K562 (cell line): ENCODE measurements around the gene RPL28. TPM values are rescaled to one million over a fixed set of nuclear protein-coding genes. Genes with fewer than 3 reads are reported as not detected.

Experiments used
- ATAC-seq: fragments of 200-7000 bp; cut with Tn5 transposase; 3 replicates; pipeline ENCODE4 v1.9.1; 2020; ENCODE audit warnings: moderate library complexity
- BruUV-seq: library from RNA; stranded (reverse); fragments of 400-500 nt; replicated peaks from 2 replicates; lab custom pipeline; 2021; lab: Mats Ljungman, UMichigan
- CTCF ChIA-PET: fragments of 300-600 bp; formaldehyde crosslinking; extraction: SDS; loops from one replicate; lab custom pipeline; 2021; ENCODE audit warnings: low intra/inter-chr PET ratio; lab: Yijun Ruan, JAX
- POLR2A ChIA-PET: fragments of 300-600, 350-650 bp; sonication (Branson Sonifier 250); formaldehyde crosslinking; extraction: SDS; loops from one replicate; lab custom pipeline; 2021; ENCODE audit warnings: antibody characterized with exemption, inconsistent platforms; lab: Yijun Ruan, JAX
- DNase-seq, 4 experiments: peaks; one replicate each; pipeline versions ENCODE4 v3.0.0 to v3.0.0-alpha.2; 2011 to 2018; ENCODE audit warnings: low spot score in 3 of 4, mixed read lengths in 3 of 4; ENCODE audit errors: extremely low read depth in 1 of 4
- FAIRE-seq: peaks from 2 replicates; lab custom pipeline; 2011; peaks lifted over from hg19 to GRCh38; lab: Jason Lieb, UNC
- H2AFZ ChIP-seq: 2 replicates; pipeline ENCODE4 v1.6.0; 2011; ENCODE audit warnings: low read depth, low read length, control low read depth, inconsistent platforms
- H3K27ac ChIP-seq: fragments of 200-600 bp; 3 replicates; pipeline ENCODE4 v1.8.0; 2011; ENCODE audit warnings: low read depth, mild to moderate bottlenecking, control low read depth, inconsistent platforms, low read length, moderate library complexity, mixed read lengths; ENCODE audit errors: extremely low read depth
- H3K27me3 ChIP-seq, 2 experiments: fragments of 300-600 bp in 1 of 2; 2 replicates in 1 of 2; 3 replicates in 1 of 2; pipeline versions ENCODE4 v1.6.0 to v1.8.0; 2011; ENCODE audit warnings: inconsistent platforms in 2 of 2, low read length in 2 of 2, mild to moderate bottlenecking in 1 of 2, mixed read lengths in 1 of 2, moderate library complexity in 1 of 2; ENCODE audit not compliant: control insufficient read depth in 2 of 2, insufficient read depth in 2 of 2
- H3K36me3 ChIP-seq: fragments of 300-600 bp; 3 replicates; pipeline ENCODE4 v1.8.0; 2011; ENCODE audit warnings: mild to moderate bottlenecking, low read length, inconsistent platforms; ENCODE audit not compliant: control insufficient read depth, insufficient read depth
- H3K4me1 ChIP-seq, 2 experiments: fragments of 200-600 bp in 1 of 2; replicated peaks in 1 of 2; 2 replicates in 1 of 2; 3 replicates in 1 of 2; pipeline versions ENCODE4 v1.5.1 to v1.8.0; 2011; ENCODE audit warnings: inconsistent platforms in 2 of 2, low read length in 2 of 2, mild to moderate bottlenecking in 1 of 2, mixed read lengths in 1 of 2, moderate library complexity in 1 of 2; ENCODE audit not compliant: control insufficient read depth in 2 of 2, insufficient read depth in 2 of 2
- H3K4me2 ChIP-seq: 2 replicates; pipeline ENCODE4 v1.6.1; 2011; ENCODE audit warnings: low read length, control low read depth, inconsistent platforms, mixed read lengths; ENCODE audit not compliant: insufficient read depth
- H3K4me3 ChIP-seq: fragments of 200-600 bp; sonication (generic), shearing (Covaris generic); 2 replicates; pipeline ENCODE4 v1.5.1; 2016; ENCODE audit warnings: control low read depth, inconsistent platforms
- H3K79me2 ChIP-seq: fragments of 200-600 bp; 3 replicates; pipeline ENCODE4 v1.8.0; 2011; ENCODE audit warnings: low read length, inconsistent platforms; ENCODE audit not compliant: control insufficient read depth, insufficient read depth
- H3K9ac ChIP-seq, 2 experiments: 2 replicates each; pipeline versions ENCODE4 v1.6.0 to v1.6.1; 2011; ENCODE audit warnings: low read depth in 2 of 2, low read length in 2 of 2, control low read depth in 1 of 2, inconsistent platforms in 1 of 2, mild to moderate bottlenecking in 1 of 2, mixed read lengths in 1 of 2; ENCODE audit not compliant: insufficient read depth in 1 of 2
- H3K9me1 ChIP-seq: one replicate; pipeline ENCODE4 v1.6.0; 2011; ENCODE audit warnings: inconsistent platforms, mild to moderate bottlenecking, low read length, moderate library complexity; ENCODE audit not compliant: control insufficient read depth, insufficient read depth
- H3K9me3 ChIP-seq: replicated peaks from 2 replicates; pipeline ENCODE4 v1.5.1; 2011; ENCODE audit warnings: low read depth, low read length, inconsistent platforms; ENCODE audit not compliant: control insufficient read depth, insufficient read depth
- H4K20me1 ChIP-seq: replicated peaks from 2 replicates; pipeline ENCODE4 v1.6.1; 2011; ENCODE audit warnings: low read length, inconsistent platforms, mixed read lengths; ENCODE audit not compliant: control insufficient read depth, insufficient read depth
- CBFB ChIP-seq: sonication (generic); formaldehyde crosslinking; IDR thresholded peaks from 2 replicates; pipeline ENCODE4 v1.4.0; 2020; ENCODE audit warnings: mild to moderate bottlenecking, missing genetic modification reagents
- CBX1 ChIP-seq: sonication (generic); IDR thresholded peaks from 2 replicates; pipeline ENCODE4 v1.6.1; 2016; ENCODE audit warnings: antibody characterized with exemption, low read depth, mild to moderate bottlenecking
- CHD4 ChIP-seq: fragments of 200-600 bp; sonication (generic); IDR thresholded peaks from 3 replicates; pipeline ENCODE4 v1.6.1; 2012; ENCODE audit warnings: low read depth, mild to moderate bottlenecking, mixed read lengths, low read length, inconsistent platforms; ENCODE audit not compliant: insufficient read depth, insufficient replicate concordance, poor library complexity, severe bottlenecking
- E2F4 ChIP-seq: sonication (generic); formaldehyde crosslinking; IDR thresholded peaks from 2 replicates; pipeline ENCODE4 v1.8.0; 2022; ENCODE audit warnings: mild to moderate bottlenecking, low read depth, missing genetic modification reagents
- GTF2A2 ChIP-seq: IDR thresholded peaks from 2 replicates; pipeline ENCODE4 v1.6.1; 2016; ENCODE audit warnings: mild to moderate bottlenecking, missing genetic modification characterization, missing compliant biosample characterization
- OTX1 ChIP-seq: fragments of 450-650 bp; formaldehyde crosslinking; IDR thresholded peaks from 2 replicates; pipeline ENCODE4 v1.4.0; 2022; ENCODE audit warnings: mild to moderate bottlenecking
- PCBP2 ChIP-seq: fragments of 200-400 bp; formaldehyde crosslinking; IDR thresholded peaks from 2 replicates; pipeline ENCODE4 v1.6.1; 2018; ENCODE audit warnings: low read length, low read depth, mild to moderate bottlenecking, moderate library complexity; ENCODE audit not compliant: poor library complexity, severe bottlenecking
- PHF20 ChIP-seq: fragments of 450-650 bp; IDR thresholded peaks from 2 replicates; pipeline ENCODE4 v1.6.1; 2018; ENCODE audit not compliant: partially characterized antibody
- PHTF2 ChIP-seq: fragments of 250-450 bp; sonication (Bioruptor Pico); IDR thresholded peaks from 2 replicates; pipeline ENCODE4 v1.5.0; 2021; ENCODE audit warnings: mild to moderate bottlenecking
- PRDM10 ChIP-seq: fragments of 450-650 bp; IDR thresholded peaks from 2 replicates; pipeline ENCODE4 v1.6.1; 2018; ENCODE audit not compliant: partially characterized antibody
- THRB ChIP-seq: fragments of 450-650 bp; formaldehyde crosslinking; conservative IDR thresholded peaks from 2 replicates; pipeline ENCODE4 v1.4.0; 2022; ENCODE audit warnings: mild to moderate bottlenecking, missing genetic modification characterization
- ZBTB26 ChIP-seq: fragments of 450-650 bp; formaldehyde crosslinking; IDR thresholded peaks from 2 replicates; pipeline ENCODE4 v1.4.0; 2022; ENCODE audit warnings: missing genetic modification characterization
- WGBS: fragments of 100-300 bp; shearing (Covaris generic); methylation state at CpG from one replicate; pipeline ENCODE4 v1.1.6; 2016; ENCODE audit warnings: low coverage, mixed read lengths; ENCODE audit not compliant: insufficient coverage; ENCODE audit errors: missing lambda C conversion rate; 5-methylcytosine and 5-hydroxymethylcytosine counted together
- in situ Hi-C: fragments of 300-500 bp; cut with MboI; formaldehyde crosslinking; loops from 4 replicates; pipeline ENCODE4 v1.15.0; 2018; ENCODE audit warnings: inconsistent platforms, mixed read lengths
- intact Hi-C: fragments of 100-400 bp; cut with micrococcal nuclease; formaldehyde crosslinking; loops from 2 replicates; pipeline ENCODE4 v1.14.2; 2022
- polyA plus RNA-seq, 8 experiments: library from polyadenylated mRNA; depleted of rRNA in 4 of 8; stranded (reverse) in 5 of 8; unstranded in 3 of 8; fragments of >200 nt; fragmentation: Nextera tagmentation in 2 of 8; fragmentation: Illumina TruSeq in 1 of 8; extraction: Ambion mirVana in 2 of 8; extraction: Trizol in 1 of 8; gene quantifications; 2 replicates each; pipeline versions ENCODE4 v1.2.1 to v1.2.3, GENCODE V29; 2011 to 2014; ENCODE audit warnings: inconsistent platforms in 1 of 8, missing spikeins in 1 of 8
- total RNA-seq, 7 experiments: library from RNA; depleted of rRNA in 6 of 7; stranded (reverse); fragments of >200 nt in 6 of 7; fragmentation: Illumina TruSeq in 2 of 7; extraction: Trizol in 2 of 7; gene quantifications; 2 replicates each; pipeline versions ENCODE4 v1.2.1 to v1.2.3, GENCODE V29; 2011 to 2021; ENCODE audit warnings: low replicate concordance in 1 of 7

Gene RPL28
- total and polyA plus RNA-seq, 9 of the 15 experiments (the other 6 are each of a cell fraction or from before 2014, with no cell fraction given): 124 to 3,106 (median 622) TPM

- no peak for TF ChIP-seq PHTF2 (CRISPR knock-in tag)
These were observed 47.6 kb downstream of the RPL28 start (continued) for GRCh38 chr19:55433292-55433691.

GRCh38 chr19:55434356-55434919 is 48.7 kb downstream of the RPL28 start:
- no peaks in the 10 kb centered on the region for H3K79me2 ChIP-seq
- peaks cover 13% of the 10 kb centered on the region for H4K20me1 ChIP-seq
- no peak for DNase-seq
- H3K9ac ChIP-seq: no peak overlapping the region
- H3K4me1 ChIP-seq: peaks cover 0 to 18% of the 10 kb centered on the region in 2 experiments; a peak in 3 of 5 replicates
- H3K4me2 ChIP-seq: no peak overlapping the region
- BruUV-seq: no TSS peak
- no peak for FAIRE-seq
- H3K36me3 ChIP-seq: no peaks in the 10 kb centered on the region
- H3K9me1 ChIP-seq: no peaks in the 10 kb centered on the region
- WGBS: 38% methylated on average over 2 of the region's 4 CpGs
- POLR2A ChIA-PET: no interaction called here
- no peak overlapping the region; the same call in 2 of the 3 replicates for H3K27ac ChIP-seq
- intact Hi-C loops (no loop called here), in situ Hi-C loops (loop anchor here (25.0 kb wide), 1 partner anchor 772 kb away; the partner anchor contains the start of gene LILRB4)
- no peak overlapping the region for H2AFZ ChIP-seq
- peaks cover 0 to 13% of the 10 kb centered on the region in 2 experiments; a peak in 2 of 5 replicates for H3K27me3 ChIP-seq
- H3K4me3 ChIP-seq: no peak overlapping the region
- CTCF ChIA-PET: no interaction called here
- no peaks in the 10 kb centered on the region for H3K9me3 ChIP-seq
- no peak for ATAC-seq
- TF ChIP-seq ZBTB26 (CRISPR knock-in tag) (peak; percentile 35; the same call in 1 of the 2 replicates), GTF2A2 (tag) (no peak), E2F4 (no peak), CHD4 (peak; percentile 19), CBX1 (peak; percentile 50; the same call in 1 of the 2 replicates), PRDM10 (no peak), THRB (CRISPR knock-in tag) (peak; percentile 43; the same call in 1 of the 2 replicates), CBFB (CRISPR knock-in tag) (0 out of 2 replicates have a peak, but pooled peaks have one; percentile 60), PHF20 (peak; percentile 25), OTX1 (0 out of 2 replicates have a peak, but pooled peaks have one; percentile 13), PCBP2 (no peak)
